ENCODE results near the gene CLDN8.

The CLDN8 gene

DNA sequence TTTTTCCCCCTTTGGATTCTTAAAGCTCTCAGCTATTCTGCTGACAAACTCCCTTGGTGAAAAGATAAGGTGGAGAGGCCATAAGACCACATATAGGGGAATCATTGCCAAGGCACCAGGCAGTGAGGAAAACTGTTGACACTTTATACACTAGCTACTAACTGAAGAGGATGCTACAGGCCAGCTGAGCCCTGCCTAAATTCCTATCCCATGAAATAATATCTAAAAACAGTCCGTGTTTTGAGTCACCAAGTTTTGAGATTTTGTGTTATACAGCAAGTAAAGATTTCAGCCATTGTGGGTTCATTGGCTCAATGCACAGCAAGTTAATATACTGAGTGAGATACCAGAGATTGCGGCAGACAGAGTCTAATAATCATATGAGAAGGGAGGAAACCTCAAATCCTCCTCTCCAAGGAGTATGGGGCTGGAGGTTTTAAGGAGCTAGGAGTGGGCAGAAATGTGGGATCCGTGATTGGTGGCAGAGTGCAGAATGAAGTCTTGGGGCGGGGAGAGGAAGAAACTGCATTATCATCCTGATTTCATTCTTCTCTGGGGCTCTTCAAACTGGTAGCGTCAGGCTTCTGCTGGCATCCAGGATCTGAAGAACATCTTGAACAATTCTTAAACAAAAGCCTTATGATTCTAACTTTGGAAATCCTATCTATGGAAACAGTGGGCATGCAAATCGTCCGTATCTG lies 9.2 kb downstream of the CLDN8 start:
- DNase-seq (ENCODE audit: low read depth in 2 of 2) = no peak

DNA sequence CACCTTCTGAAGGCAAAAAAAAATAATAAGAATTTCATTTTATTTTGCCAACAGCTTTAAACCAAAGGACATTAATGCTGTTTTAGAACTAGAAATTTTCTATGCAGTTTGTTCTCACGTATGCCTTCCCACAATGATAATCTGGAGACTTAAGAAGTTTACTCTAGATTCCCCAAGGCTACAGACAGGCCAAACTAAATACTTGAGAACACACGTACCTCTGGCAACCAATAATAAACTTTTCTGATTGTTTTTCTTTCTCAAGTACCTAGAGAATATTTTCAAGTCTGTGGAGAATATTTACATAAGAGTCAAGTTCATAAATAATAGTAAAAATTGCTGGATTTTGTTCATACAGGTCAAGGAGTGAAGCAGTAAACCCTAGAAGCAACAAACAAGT lies 15.9 kb downstream of the CLDN8 start:
- DNase-seq (ENCODE audit: low read depth in 2 of 2) = no peak

DNA sequence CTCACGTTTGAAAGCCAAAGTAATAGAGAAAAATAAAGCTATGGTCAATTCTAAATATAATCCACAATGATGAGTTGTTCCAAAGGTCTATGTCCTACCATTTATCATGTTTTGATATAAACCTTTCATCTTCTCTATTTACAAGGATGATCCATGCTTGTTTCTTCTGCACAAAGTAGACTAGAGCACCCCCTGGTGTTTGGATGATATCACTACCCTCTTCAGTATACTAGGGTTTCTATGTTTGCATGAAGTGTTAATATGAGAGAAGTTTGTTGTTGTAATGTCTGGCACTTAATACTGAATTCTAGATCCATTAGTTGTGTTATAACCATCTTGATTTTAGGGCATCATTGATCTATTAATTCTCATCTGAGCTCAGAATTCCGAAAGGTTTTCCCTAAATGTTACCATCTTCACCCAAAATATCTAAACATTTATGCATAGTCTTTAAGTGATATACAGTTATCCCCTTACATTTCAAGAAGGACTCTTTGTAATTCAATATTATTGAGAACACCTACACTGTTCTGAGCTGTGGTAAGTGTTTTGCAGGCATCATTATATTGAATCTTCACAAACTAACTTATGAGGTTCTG lies 21.1 kb downstream of the CLDN8 start:
- no peak for DNase-seq (ENCODE audit: low read depth in 2 of 2)

DNA sequence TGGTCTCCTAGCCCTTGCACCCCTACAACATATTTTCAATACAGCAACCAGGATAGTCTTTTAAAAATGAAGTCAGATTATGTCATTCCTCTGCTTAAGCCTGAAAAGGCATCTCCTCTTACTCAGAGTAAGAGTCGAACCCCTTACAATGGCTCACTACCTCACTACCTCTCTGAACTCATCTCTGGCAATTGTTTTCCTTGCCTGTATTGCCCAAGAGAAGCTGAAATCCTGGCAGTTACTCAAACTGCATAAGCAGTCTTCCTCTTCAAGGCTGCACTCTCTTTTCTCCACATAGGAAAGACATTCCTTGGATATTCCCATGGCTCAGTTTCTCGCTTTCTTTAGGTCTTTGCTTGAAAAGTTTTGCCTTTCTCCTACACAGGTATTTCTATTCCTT lies 22.7 kb downstream of the CLDN8 start:
- DNase-seq (ENCODE audit: low read depth in 2 of 2) = no peak

DNA sequence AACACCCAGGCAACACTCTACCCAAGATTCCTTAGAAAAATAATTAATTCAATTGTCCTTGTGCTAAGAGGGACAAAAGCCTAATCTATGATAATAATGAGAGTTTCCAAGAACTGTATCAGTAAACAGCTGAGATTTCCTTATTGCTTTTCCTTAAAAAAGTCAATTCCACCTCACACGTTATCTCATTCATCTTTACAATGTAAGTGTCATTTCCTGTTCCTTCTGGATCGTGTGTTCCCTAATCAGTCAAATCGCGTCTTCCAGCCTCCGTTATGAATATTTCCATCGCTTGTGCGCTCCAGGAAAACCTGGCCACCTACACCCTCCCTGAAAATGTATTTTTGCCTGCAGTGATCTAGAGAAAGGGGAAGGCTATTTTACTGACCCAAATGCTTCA lies 25.3 kb downstream of the CLDN8 start:
- no peak for DNase-seq (ENCODE audit: low read depth in 2 of 2)

DNA sequence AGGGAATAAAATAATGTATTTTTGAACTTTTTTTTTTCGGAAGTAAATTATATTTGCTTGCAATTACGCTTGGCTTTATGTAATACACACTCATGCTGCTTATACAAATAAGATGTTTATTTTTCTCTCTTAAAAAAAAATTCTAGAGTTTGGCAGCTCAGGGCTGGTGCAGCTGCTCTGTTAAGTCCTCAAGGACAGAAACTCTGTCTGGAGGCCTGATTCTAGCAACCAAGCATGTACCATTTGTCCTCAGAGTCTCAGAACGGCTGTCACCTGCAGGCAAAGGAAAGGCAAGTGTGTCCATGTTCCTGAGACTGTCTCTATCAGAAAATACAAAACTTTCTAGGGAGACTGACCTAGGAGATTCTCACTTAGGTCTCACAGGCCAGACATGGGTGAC lies 26.1 kb downstream of the CLDN8 start:
- DNase-seq (ENCODE audit: low read depth in 2 of 2) = no peak

DNA sequence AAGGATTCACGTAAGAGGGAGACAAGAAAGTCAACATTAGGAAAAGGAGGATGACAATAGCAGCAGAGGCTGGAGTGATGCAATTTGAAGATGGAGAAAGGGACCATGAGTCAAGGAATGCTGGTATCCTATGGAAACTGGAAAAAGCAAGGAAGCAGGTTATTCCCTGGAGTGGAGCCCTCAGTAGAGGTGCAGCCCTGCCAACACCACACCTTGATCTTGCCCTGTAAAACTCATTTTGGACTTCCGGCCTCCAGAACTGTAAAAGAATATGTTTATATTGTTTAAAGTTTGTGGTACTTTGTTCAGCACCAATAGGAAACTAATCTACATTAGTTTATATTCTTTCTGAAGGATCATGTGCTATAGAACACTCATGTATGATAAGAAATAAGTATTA lies 29.7 kb downstream of the CLDN8 start:
- no peak for DNase-seq (ENCODE audit: low read depth in 2 of 2)

DNA sequence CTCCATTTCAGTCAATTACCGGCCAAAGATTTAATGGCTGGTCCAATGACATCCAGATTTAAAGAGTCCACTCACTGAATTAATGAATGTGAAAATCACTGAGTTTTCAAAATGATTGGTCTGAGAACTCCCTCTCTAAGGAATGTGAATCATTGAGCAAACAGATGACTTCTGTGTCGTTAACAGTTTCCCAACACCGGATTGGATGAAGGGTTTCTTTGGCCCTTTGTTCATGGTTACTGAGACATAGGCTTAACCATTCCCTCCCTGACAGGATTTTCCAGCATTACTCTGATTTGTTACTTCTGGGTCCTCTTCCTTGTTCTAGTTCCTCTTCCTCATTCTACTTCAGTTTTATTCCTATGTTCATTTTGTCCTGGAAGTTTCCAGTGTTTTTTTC lies 47.8 kb downstream of the CLDN8 start:
- no peak for DNase-seq (ENCODE audit: low read depth in 2 of 2)

DNA sequence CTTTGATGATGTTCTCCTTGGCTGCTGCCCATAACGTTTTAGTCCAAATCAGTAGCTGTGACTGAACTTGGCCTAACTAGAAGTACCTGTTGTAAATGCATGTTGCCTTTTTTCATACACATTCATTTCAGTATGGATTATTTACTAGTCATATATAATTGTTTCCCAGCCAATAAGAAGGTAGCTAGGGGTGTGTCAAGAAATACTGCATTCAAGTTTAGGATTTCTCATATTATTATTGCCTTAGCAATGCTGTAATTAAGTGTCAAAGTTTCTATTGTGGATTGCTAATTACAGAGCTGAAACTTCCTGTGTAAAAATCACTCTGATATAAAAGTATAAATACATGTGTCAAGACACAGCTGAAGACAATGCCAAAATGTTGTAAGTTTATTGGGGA lies 49.2 kb downstream of the CLDN8 start, which contains the start of gene CLDN17:
CLDN17 (minus strand) TSS at position 101 of the 400 bp plus-strand sequence. CDS start 188 bp downstream, outside the sequence.
- no peak for DNase-seq (ENCODE audit: low read depth in 2 of 2)

DNA sequence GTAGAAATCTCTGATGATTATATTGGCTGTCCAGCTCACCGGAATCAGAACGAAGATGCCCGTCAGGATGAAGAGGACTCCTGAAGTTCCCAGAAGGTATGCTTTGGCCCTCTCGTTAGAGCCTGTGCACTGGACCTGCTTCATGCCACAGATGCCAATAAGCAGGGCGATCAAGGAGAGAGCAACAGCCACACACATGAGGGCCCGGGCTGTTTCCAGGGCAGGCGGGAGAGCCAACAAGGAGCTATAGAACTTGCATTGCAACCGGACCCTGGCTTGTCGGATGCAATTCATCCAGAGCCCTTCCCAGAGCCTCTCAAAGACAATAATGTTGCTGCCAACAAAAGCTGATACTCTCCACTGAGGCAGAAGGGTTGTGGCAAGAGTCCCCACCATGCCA lies 49.7 kb downstream of the CLDN8 start:
- DNase-seq (ENCODE audit: low read depth in 2 of 2) = no peak

DNA sequence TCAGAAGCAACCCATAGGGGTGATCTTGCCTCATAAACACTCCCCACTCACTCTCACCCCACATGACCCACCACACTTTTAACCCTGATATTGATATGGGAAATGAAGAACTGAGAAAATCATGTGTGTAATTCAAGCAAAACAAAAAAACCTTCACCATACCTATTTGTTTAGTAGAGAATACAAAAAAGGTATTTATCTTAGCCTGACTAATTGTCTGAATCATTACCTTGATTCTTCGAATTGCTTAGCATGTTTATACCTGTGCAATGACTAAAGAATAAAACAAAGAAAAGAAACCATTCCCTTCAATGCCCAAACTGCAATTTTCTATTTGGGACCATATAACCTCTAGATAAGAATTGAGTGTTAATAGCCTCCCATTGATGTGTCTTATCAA lies 51.1 kb downstream of the CLDN8 start:
- no peak for DNase-seq (ENCODE audit: low read depth in 2 of 2)
